Right lobe of liver (tissue), 4 donors: ENCODE data around the gene SHISA7.

ENCODE experiments used
- CTCF ChIP-seq, 4 donors: fragments of 200-600 bp in 3 of 4; fragments of 450-650 bp in 1 of 4; IDR thresholded peaks; one replicate each; pipeline versions ENCODE4 v1.5.1 to v1.8.0; 2016 to 2022; ENCODE audit warnings: antibody characterized with exemption in 4 of 4, mild to moderate bottlenecking in 2 of 4
- POLR2A ChIP-seq: fragments of 450-650 bp; IDR thresholded peaks from one replicate; pipeline ENCODE4 v1.6.1; 2017; ENCODE audit warnings: antibody characterized with exemption, mild to moderate bottlenecking
- donor health status: DM: no; HTN: no; CAD: no.
- donor health status: DM: no; HTN: no; CAD: no.
- donor health status: DM: no; HTN: yes; CAD: no.

- no peak for TF ChIP-seq CTCF (IDR thresholded peaks at IDR 0.05)
- no peak for TF ChIP-seq POLR2A
Measured at GRCh38 chr19:55384920-55385723, 58.0 kb downstream of the SHISA7 start.
